ENCODE data around the gene CEACAM6.

Gene CEACAM6

GRCh38 chr19:41799444-41800000 is 44.2 kb downstream of the CEACAM6 start:
- DNase-seq (ENCODE audit: low spot score) = no peak

- no peak for DNase-seq (ENCODE audit: low spot score)
These were observed 45.7 kb downstream of the CEACAM6 start for GRCh38 chr19:41801031-41801430.

GRCh38 chr19:41801792-41802211 is 46.5 kb downstream of the CEACAM6 start:
- no peak for DNase-seq (ENCODE audit: low spot score)

- DNase-seq (ENCODE audit: low spot score) = no peak
These were observed 47.4 kb downstream of the CEACAM6 start for GRCh38 chr19:41802770-41803169.

GRCh38 chr19:41804336-41804735 is 49.0 kb downstream of the CEACAM6 start:
- no peak for DNase-seq (ENCODE audit: low spot score)

GRCh38 chr19:41807176-41807575 is 51.8 kb downstream of the CEACAM6 start:
- DNase-seq (ENCODE audit: low spot score) = no peak

- DNase-seq (ENCODE audit: low spot score) = no peak
These were observed 53.6 kb downstream of the CEACAM6 start for GRCh38 chr19:41808663-41809566.

- DNase-seq (ENCODE audit: low spot score) = no peak
These were observed 55.0 kb downstream of the CEACAM6 start for GRCh38 chr19:41810301-41810700.

GRCh38 chr19:41811036-41811435 is 55.7 kb downstream of the CEACAM6 start:
- DNase-seq (ENCODE audit: low spot score) = no peak

- DNase-seq (ENCODE audit: low spot score) = no peak
These were observed 56.7 kb downstream of the CEACAM6 start for GRCh38 chr19:41811981-41812380.

GRCh38 chr19:41813911-41814310 is 58.6 kb downstream of the CEACAM6 start:
- no peak for DNase-seq (ENCODE audit: low spot score)

GRCh38 chr19:41815301-41815700 is 60.0 kb downstream of the CEACAM6 start:
- DNase-seq (ENCODE audit: low spot score) = no peak

- DNase-seq (ENCODE audit: low spot score) = no peak
These were observed 61.4 kb downstream of the CEACAM6 start for GRCh38 chr19:41816761-41817160.

- peak; percentile 69 for DNase-seq (ENCODE audit: low spot score)
These were observed 65.8 kb downstream of the CEACAM6 start for GRCh38 chr19:41821003-41821735.

Data from SW480 (cell line).